Measurements from ENCODE around the gene PRR14.

- no peak for TF ChIP-seq CTCF (IDR thresholded peaks at IDR 0.05)
- no peak for TF ChIP-seq POLR2A (IDR thresholded peaks at IDR 0.05)
Measured at GRCh38 chr16:30620169-30620568, 30.6 kb upstream of the PRR14 start.
